Neutrophil (primary cell): ENCODE results near the gene PCSK4.
"Not testable (repeated sequence)": the region's sequence is repeated elsewhere in the genome, so short reads cannot be mapped to it uniquely, and the experiment has no call there.

ENCODE experiments used
- H3K27ac ChIP-seq: fragments of 200-600 bp; sonication (generic); 2 replicates; pipeline ENCODE4 v1.5.1; 2016; ENCODE audit warnings: mild to moderate bottlenecking, moderate library complexity
- H3K27me3 ChIP-seq: fragments of 200-600 bp; sonication (generic); 2 replicates; pipeline ENCODE4 v1.6.0; 2016; ENCODE audit warnings: mild to moderate bottlenecking
- H3K36me3 ChIP-seq: fragments of 200-600 bp; sonication (generic); 2 replicates; pipeline ENCODE4 v1.5.1; 2017
- H3K4me1 ChIP-seq, 2 experiments: fragments of 200-600 bp in 1 of 2; sonication (generic) in 1 of 2; 1 replicate in 1 of 2; 2 replicates in 1 of 2; pipeline versions ENCODE4 v1.5.1 to v1.6.1; 2013 to 2016; ENCODE audit warnings: low read depth in 1 of 2, low read length in 1 of 2, mild to moderate bottlenecking in 1 of 2, moderate library complexity in 1 of 2; ENCODE audit not compliant: control insufficient read depth in 1 of 2, insufficient read depth in 1 of 2
- H3K4me3 ChIP-seq, 2 experiments: fragments of 200-600 bp in 1 of 2; sonication (generic) in 1 of 2; 1 replicate in 1 of 2; 2 replicates in 1 of 2; pipeline ENCODE4 v1.5.1; 2013 to 2016; ENCODE audit warnings: low read depth in 1 of 2, low read length in 1 of 2, mild to moderate bottlenecking in 1 of 2, moderate library complexity in 1 of 2
- H3K9me3 ChIP-seq: fragments of 200-600 bp; sonication (generic); 2 replicates; pipeline ENCODE4 v1.5.1; 2016
- CTCF ChIP-seq: fragments of 200-600 bp; sonication (generic); IDR thresholded peaks from 2 replicates; pipeline ENCODE4 v1.5.1; 2016; ENCODE audit warnings: antibody characterized with exemption

PCSK4 gene

DNA sequence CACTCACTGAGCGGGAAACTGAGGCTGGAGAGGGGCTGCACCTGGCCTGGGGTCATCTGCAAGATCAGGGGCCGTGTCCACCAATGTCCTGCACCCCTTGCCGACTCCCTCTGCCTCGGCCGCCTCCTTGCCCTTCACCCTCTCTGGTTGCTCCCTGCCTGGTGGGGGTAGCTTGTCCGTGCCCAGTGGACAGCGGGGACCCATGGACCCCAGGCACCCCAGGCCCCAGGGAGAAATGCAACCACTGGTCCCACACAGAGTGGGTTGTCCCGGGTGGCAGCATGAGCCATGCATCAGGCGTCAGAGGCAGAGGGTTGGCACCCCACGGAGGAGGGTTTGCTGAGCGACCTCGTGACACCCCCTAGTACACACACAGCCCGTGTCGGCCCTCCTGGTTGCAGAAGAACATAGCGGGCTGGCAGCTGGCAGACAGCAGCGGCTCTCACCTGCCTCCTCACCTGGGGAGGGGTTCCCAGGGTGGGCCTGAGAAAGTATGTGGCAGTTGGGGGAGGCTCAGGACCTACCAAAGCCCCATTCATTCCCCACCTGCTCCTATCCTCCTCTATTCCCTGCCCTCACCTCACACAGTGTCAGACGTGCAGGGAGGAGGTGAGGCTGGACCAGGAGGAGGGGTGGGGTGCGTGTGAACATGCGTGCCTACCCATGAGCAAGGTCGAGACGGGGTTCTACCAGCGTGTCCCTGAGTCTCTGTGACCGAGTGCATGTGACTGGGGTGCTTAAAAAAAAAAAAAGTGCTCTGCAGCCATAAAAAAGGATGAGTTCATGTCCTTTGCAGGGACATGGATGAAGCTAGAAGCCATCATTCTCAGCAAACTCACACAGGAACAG lies 14.0 kb upstream of the PCSK4 start:
- Histone ChIP-seq H3K9me3 (peaks cover 4% of the 10 kb centered on the region), H3K27ac (no peak overlapping the region), H3K4me3 (no peak overlapping the region), H3K4me1 (peaks cover 4 to 10% of the 10 kb centered on the region in 2 experiments), H3K27me3 (peaks cover 81% of the 10 kb centered on the region), H3K36me3 (no peaks in the 10 kb centered on the region)
- no peak for TF ChIP-seq CTCF

GRCh38 chr19:1503089-1503924 lies 13.2 kb upstream of the PCSK4 start:
- H3K36me3 ChIP-seq, result no peaks in the 10 kb centered on the region
- no peak overlapping the region for H3K27ac ChIP-seq
- TF ChIP-seq CTCF, result no peak
- peaks cover 4% of the 10 kb centered on the region for H3K9me3 ChIP-seq
- H3K4me3 ChIP-seq, result no peak overlapping the region
- H3K27me3 ChIP-seq, result peaks cover 73% of the 10 kb centered on the region
- H3K4me1 ChIP-seq, result peaks cover 4 to 10% of the 10 kb centered on the region in 2 experiments

GRCh38 chr19:1502433-1503088 lies 12.4 kb upstream of the PCSK4 start:
- no peak overlapping the region for H3K4me3 ChIP-seq
- peaks cover 71% of the 10 kb centered on the region for H3K27me3 ChIP-seq
- H3K27ac ChIP-seq, result no peak overlapping the region
- H3K4me1 ChIP-seq, result peaks cover 2 to 6% of the 10 kb centered on the region in 2 experiments
- no peaks in the 10 kb centered on the region for H3K36me3 ChIP-seq
- peaks cover 1% of the 10 kb centered on the region for H3K9me3 ChIP-seq
- TF ChIP-seq CTCF, result no peak

DNA sequence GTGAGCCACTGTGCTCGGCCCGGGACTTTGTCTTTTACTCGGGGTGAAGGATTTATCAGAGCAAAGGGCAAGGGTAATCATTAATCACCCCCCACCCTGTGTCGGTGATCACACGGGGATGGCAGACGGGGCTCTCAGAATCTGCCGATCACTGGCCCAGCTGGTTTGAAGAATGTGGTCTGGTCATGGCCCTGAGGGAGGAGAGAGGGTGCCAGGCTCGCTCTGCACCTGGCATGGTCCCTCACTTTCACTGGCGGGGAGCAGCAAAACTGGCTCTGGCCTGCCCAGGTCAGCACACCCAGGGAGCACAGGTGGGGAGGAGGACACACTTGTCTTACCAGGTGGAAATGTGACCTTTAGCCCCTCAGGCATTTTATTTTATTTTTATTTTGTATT lies 11.0 kb upstream of the PCSK4 start:
- TF ChIP-seq CTCF, result no peak
- Histone ChIP-seq H3K36me3 (no peaks in the 10 kb centered on the region), H3K4me3 (no peak overlapping the region), H3K27me3 (peaks cover 73% of the 10 kb centered on the region), H3K4me1 (peaks cover 0 to 5% of the 10 kb centered on the region in 2 experiments), H3K9me3 (no peaks in the 10 kb centered on the region), H3K27ac (no peak overlapping the region)

DNA sequence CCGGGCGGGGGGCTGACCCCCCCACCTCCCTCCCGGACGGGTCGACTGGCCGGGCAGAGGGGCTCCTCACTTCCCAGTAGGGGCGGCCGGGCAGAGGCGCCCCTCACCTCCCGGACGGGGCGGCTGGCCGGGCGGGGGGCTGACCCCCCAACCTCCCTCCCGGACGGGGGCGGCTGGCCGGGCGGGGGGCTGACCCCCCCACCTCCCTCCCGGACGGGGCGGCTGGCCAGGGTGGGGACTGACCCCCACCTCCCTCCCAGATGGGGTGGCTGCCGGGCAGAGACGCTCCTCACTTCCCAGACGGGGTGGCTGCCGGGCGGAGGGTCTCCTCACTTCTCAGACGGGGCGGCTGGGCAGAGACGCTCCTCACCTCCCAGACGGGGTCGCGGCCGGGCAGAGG lies 9.1 kb upstream of the PCSK4 start:
- not testable (repeated sequence) for H3K4me3 ChIP-seq, H3K9me3 ChIP-seq, H3K4me1 ChIP-seq, H3K27ac ChIP-seq, H3K36me3 ChIP-seq
- peaks cover 62% of the 10 kb centered on the region for H3K27me3 ChIP-seq
